SK-N-MC (cell line): ENCODE data around the gene MYO5A.

ENCODE experiments used
- DNase-seq: peaks from one replicate; pipeline ENCODE4 v3.0.0-alpha.2; 2011; ENCODE audit warnings: low read depth, low spot score
- H3K27ac ChIP-seq: fragments of 200-600 bp; sonication (generic); 2 replicates; pipeline ENCODE4 v1.5.1; 2016; ENCODE audit warnings: mixed run types
- H3K36me3 ChIP-seq: fragments of 200-600 bp; sonication (generic); 2 replicates; pipeline ENCODE4 v1.6.1; 2017; ENCODE audit warnings: antibody characterized with exemption, low read length, mixed read lengths; ENCODE audit not compliant: insufficient read depth
- H3K4me3 ChIP-seq: fragments of 200-600 bp; sonication (generic); 2 replicates; pipeline ENCODE4 v1.5.1; 2016
- H3K9ac ChIP-seq: fragments of 200-600 bp; sonication (generic); 2 replicates; pipeline ENCODE4 v1.8.0; 2017; ENCODE audit warnings: mixed run types, mixed read lengths; ENCODE audit not compliant: insufficient read length
- H3K9me3 ChIP-seq: fragments of 200-600 bp; sonication (generic); 2 replicates; pipeline ENCODE4 v1.6.1; 2017; ENCODE audit warnings: low read depth, mild to moderate bottlenecking, antibody characterized with exemption, low read length, moderate library complexity, mixed read lengths
- EZH2 ChIP-seq: fragments of 200-600 bp; sonication (generic); IDR thresholded peaks from one replicate; pipeline ENCODE4 v1.6.1; 2017; ENCODE audit warnings: antibody characterized with exemption
- FOXP2 ChIP-seq: optimal IDR thresholded peaks from 2 replicates; pipeline ENCODE3; 2011; ENCODE audit warnings: mild to moderate bottlenecking, moderate library complexity; ENCODE audit not compliant: insufficient read depth; ENCODE audit errors: extremely low read length, control extremely low read depth
- POLR2AphosphoS5 ChIP-seq: IDR thresholded peaks from 2 replicates; pipeline ENCODE4 v1.6.1; 2012; ENCODE audit warnings: mild to moderate bottlenecking, low read depth, low read length, borderline replicate concordance

Gene MYO5A

GRCh38 chr15:52486003-52486996, 42.4 kb downstream of the MYO5A start:
- no peaks in the 10 kb centered on the region for H3K9me3 ChIP-seq
- H3K9ac ChIP-seq, result no peak overlapping the region
- H3K4me3 ChIP-seq, result no peak overlapping the region
- DNase-seq, result no peak
- no peaks in the 10 kb centered on the region for H3K36me3 ChIP-seq
- TF ChIP-seq POLR2AphosphoS5 (no peak), FOXP2 (no peak), EZH2 (no peak)
- H3K27ac ChIP-seq, result no peak overlapping the region

GRCh38 chr15:52485290-52485689, 43.4 kb downstream of the MYO5A start:
- H3K9ac ChIP-seq, result no peak overlapping the region
- H3K27ac ChIP-seq, result no peak overlapping the region
- H3K9me3 ChIP-seq, result no peaks in the 10 kb centered on the region
- no peaks in the 10 kb centered on the region for H3K36me3 ChIP-seq
- no peak for DNase-seq
- no peak for TF ChIP-seq EZH2
- no peak overlapping the region for H3K4me3 ChIP-seq

GRCh38 chr15:52483707-52484106, 45.0 kb downstream of the MYO5A start:
- no peaks in the 10 kb centered on the region for H3K9me3 ChIP-seq
- DNase-seq, result no peak
- H3K4me3 ChIP-seq, result no peak overlapping the region
- TF ChIP-seq FOXP2 (no peak), EZH2 (no peak), POLR2AphosphoS5 (no peak)
- H3K27ac ChIP-seq, result no peak overlapping the region
- no peaks in the 10 kb centered on the region for H3K36me3 ChIP-seq
- no peak overlapping the region for H3K9ac ChIP-seq

DNA sequence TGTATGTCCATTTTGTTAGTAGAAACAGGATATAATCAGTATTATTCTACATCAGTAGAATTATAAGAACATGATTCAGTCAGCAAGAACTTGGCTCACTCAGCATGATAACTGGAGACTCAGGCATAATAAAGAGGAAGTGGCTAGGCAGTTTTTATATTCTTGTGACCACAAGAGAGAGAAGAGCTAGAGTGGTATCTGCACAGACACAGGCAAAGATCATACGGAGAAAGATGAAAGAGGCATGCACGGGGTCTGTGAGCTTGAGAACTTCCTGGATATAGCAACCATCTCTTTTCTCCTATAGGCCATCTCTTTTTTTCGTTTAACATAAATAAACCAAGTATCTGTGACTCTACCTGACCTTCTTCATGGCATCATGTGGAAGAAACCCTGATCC, 46.8 kb downstream of the MYO5A start:
- Histone ChIP-seq H3K9ac (no peak overlapping the region), H3K27ac (no peak overlapping the region), H3K9me3 (no peaks in the 10 kb centered on the region), H3K4me3 (no peak overlapping the region), H3K36me3 (no peaks in the 10 kb centered on the region)
- TF ChIP-seq FOXP2 (no peak), EZH2 (no peak), POLR2AphosphoS5 (no peak)
- DNase-seq, result no peak

- H3K36me3 ChIP-seq, result no peaks in the 10 kb centered on the region
- no peak overlapping the region for H3K9ac ChIP-seq
- H3K27ac ChIP-seq, result no peak overlapping the region
- TF ChIP-seq EZH2 (no peak), POLR2AphosphoS5 (no peak), FOXP2 (no peak)
- H3K9me3 ChIP-seq, result no peaks in the 10 kb centered on the region
- DNase-seq, result no peak
- no peak overlapping the region for H3K4me3 ChIP-seq
Observed at GRCh38 chr15:52480990-52481389, 47.7 kb downstream of the MYO5A start.

DNA sequence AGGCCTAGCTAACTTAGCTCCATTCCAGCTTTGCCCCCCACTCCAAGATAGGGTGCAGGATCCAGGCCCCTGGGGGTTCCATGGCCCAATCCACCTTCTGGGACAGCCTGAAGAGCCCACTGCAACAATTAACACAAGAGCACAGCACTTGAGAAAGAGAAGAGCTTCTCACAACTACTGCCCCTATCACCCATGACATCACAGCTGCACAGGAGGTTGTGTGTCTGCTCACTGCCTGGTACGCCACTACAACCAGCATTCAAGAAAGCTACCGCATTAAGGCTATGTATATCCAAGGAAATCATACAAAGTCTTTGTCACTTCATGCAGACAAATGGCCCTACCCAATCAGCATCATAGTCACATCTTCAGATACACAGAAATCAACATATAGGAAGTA, 62.0 kb downstream of the MYO5A start:
- H3K9me3 ChIP-seq, result no peaks in the 10 kb centered on the region
- H3K4me3 ChIP-seq, result no peak overlapping the region
- H3K36me3 ChIP-seq, result no peaks in the 10 kb centered on the region
- H3K27ac ChIP-seq, result no peak overlapping the region
- H3K9ac ChIP-seq, result no peak overlapping the region
- TF ChIP-seq EZH2 (no peak), POLR2AphosphoS5 (no peak), FOXP2 (no peak)
- no peak for DNase-seq

DNA sequence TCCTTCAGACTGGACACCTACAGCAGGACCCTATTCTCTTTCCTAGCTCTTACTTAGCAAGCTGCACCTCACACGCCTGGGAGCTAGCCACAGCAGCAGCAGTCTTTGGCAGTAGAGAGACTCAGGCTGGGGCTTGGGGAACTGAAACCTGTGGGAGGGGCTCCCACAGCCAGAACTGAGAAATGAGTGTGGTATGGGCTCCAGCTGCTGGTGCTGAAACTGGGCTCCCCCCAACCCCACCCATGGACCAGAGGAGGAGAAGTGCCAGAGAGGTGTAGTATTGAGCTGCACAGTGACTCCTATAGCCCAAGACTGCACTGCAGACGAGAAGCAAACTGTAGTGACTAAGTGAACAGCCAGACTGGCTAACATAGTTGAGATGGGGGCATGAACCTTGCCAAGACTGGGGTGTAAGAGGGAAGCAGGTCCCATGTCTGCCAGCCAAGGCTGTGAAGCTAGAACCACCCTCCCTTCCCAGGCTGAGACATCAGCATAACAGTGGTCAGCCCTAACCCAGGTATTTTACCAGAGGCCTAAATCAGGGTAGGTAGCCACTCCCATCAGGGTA, 62.5 kb downstream of the MYO5A start:
- H3K4me3 ChIP-seq, result no peak overlapping the region
- H3K9me3 ChIP-seq, result no peaks in the 10 kb centered on the region
- no peak overlapping the region for H3K27ac ChIP-seq
- TF ChIP-seq FOXP2 (no peak), POLR2AphosphoS5 (no peak), EZH2 (no peak)
- no peak overlapping the region for H3K9ac ChIP-seq
- DNase-seq, result no peak
- H3K36me3 ChIP-seq, result no peaks in the 10 kb centered on the region

DNA sequence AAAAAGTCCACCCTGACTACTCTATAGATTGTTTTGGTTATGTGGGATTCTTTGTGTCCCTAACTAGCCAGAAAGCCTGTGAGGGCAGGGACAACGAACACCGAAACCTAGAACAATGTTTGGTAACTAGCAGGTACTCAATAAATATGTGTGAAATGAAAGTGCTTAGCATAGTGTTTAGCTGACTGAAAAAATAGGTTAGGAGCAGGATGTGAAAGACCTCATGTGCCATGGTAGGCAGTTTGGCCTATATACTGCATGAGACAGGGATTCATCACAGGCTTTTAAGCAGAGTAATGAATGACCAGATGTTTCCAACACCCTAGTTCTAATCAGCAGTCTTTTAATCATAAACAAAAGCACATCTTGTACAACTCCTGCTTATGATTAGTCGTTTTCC, 64.2 kb downstream of the MYO5A start:
- H3K9me3 ChIP-seq, result no peaks in the 10 kb centered on the region
- no peak for TF ChIP-seq EZH2
- no peak for TF ChIP-seq POLR2AphosphoS5
- no peak for TF ChIP-seq FOXP2
- H3K9ac ChIP-seq, result no peak overlapping the region
- no peak for DNase-seq
- no peaks in the 10 kb centered on the region for H3K36me3 ChIP-seq
- H3K27ac ChIP-seq, result no peak overlapping the region
- no peak overlapping the region for H3K4me3 ChIP-seq
